Smooth muscle cell (in vitro differentiated cells): ENCODE results near the gene DHRS3. TPM values are rescaled to one million over a fixed set of nuclear protein-coding genes. Genes with fewer than 3 reads are reported as not detected.

ENCODE experiments used
- DNase-seq: peaks from one replicate; lab custom pipeline; 2025; ENCODE audit not compliant: unreplicated experiment; lab: John Stamatoyannopoulos, UW
- H2AFZ ChIP-seq: fragments of 200-600 bp; sonication (generic); 2 replicates; pipeline ENCODE4 v1.6.0; 2016; ENCODE audit warnings: antibody characterized with exemption, low read depth, mild to moderate bottlenecking
- H3F3A ChIP-seq: fragments of 200-600 bp; sonication (generic); 2 replicates; pipeline ENCODE4 v1.6.0; 2017; ENCODE audit warnings: antibody characterized with exemption, low read depth
- H3K27ac ChIP-seq: fragments of 200-600 bp; sonication (generic); 2 replicates; pipeline ENCODE4 v1.5.1; 2016; ENCODE audit warnings: low read depth, mild to moderate bottlenecking
- H3K27me3 ChIP-seq: fragments of 200-600 bp; sonication (generic); 2 replicates; pipeline ENCODE4 v1.6.1; 2016; ENCODE audit warnings: low read depth, mild to moderate bottlenecking
- H3K36me3 ChIP-seq: fragments of 200-600 bp; sonication (generic); 2 replicates; pipeline ENCODE4 v1.5.1; 2016; ENCODE audit warnings: low read depth
- H3K4me1 ChIP-seq: fragments of 200-600 bp; sonication (generic); 2 replicates; pipeline ENCODE4 v1.5.1; 2016; ENCODE audit warnings: low read depth
- H3K4me2 ChIP-seq: fragments of 200-600 bp; sonication (generic); 2 replicates; pipeline ENCODE4 v1.6.0; 2016; ENCODE audit warnings: mild to moderate bottlenecking
- H3K4me3 ChIP-seq: fragments of 200-600 bp; sonication (generic); 2 replicates; pipeline ENCODE4 v1.5.1; 2016; ENCODE audit warnings: mild to moderate bottlenecking
- H3K79me2 ChIP-seq: fragments of 200-600 bp; sonication (generic); 2 replicates; pipeline ENCODE4 v1.6.0; 2016; ENCODE audit warnings: low read depth, mild to moderate bottlenecking
- H3K9ac ChIP-seq: fragments of 200-600 bp; sonication (generic); 2 replicates; pipeline ENCODE4 v1.6.0; 2016; ENCODE audit warnings: low read depth
- H3K9me3 ChIP-seq: fragments of 200-600 bp; sonication (generic); replicated peaks from 2 replicates; pipeline ENCODE4 v1.5.1; 2016; ENCODE audit warnings: low read depth
- H4K20me1 ChIP-seq: fragments of 200-600 bp; sonication (generic); 2 replicates; pipeline ENCODE4 v1.6.0; 2016; ENCODE audit warnings: low read depth
- WGBS: methylation state at CpG from one replicate; pipeline ENCODE4 v1.1.7; 2016; ENCODE audit warnings: low lambda C conversion rate; 5-methylcytosine and 5-hydroxymethylcytosine counted together
- polyA plus RNA-seq: library from polyadenylated mRNA; unstranded; fragments of >200 nt; fragmentation: Nextera tagmentation; extraction: Ambion mirVana; gene quantifications from 2 replicates; pipeline ENCODE4 v1.2.1, GENCODE V29; 2016
- total RNA-seq: library from RNA; depleted of rRNA; stranded (reverse); fragments of >200 nt; gene quantifications from 2 replicates; pipeline ENCODE4 v1.2.3, GENCODE V29; 2014
- TF ChIP-seq, protein P1 (sequence below): fragments of 200-600 bp; sonication (generic); IDR thresholded peaks from 2 replicates; pipeline ENCODE4 v1.5.1; 2017; ENCODE audit warnings: borderline replicate concordance, mild to moderate bottlenecking, antibody characterized with exemption; ENCODE audit not compliant: insufficient read depth, poor library complexity, severe bottlenecking

The DHRS3 gene
- total and polyA plus RNA-seq, 2 experiments from 2014 or later, result 0.89 to 2.7 TPM

DNA sequence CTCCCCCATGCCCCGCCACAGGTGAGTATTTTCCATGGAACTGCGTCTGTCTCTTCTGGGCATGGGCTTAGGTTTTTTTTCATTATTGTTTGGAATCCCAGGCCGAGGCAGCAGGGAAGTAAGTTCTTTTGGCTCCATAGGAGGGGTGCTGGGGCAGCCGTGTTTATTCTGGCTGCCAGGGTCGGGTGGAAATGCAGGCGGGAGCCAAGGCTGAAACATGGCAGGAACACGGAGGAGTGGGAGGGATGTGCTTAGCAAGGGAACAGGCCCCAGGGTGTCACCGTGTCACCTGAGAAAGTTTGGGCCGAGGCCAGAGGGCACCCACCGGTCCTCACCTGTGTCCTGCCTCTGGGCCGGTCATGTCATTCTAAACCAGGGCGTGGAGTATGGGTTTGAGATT is 4.5 kb upstream of the DHRS3 start:
- WGBS, result 93% methylated on average over 12 of the region's 12 CpGs
- no peak overlapping the region for H3K4me3 ChIP-seq
- no peak overlapping the region for H3K27ac ChIP-seq
- no peaks in the 10 kb centered on the region for H4K20me1 ChIP-seq
- no peak for DNase-seq
- H2AFZ ChIP-seq, result no peak overlapping the region
- TF ChIP-seq, protein P1, sequence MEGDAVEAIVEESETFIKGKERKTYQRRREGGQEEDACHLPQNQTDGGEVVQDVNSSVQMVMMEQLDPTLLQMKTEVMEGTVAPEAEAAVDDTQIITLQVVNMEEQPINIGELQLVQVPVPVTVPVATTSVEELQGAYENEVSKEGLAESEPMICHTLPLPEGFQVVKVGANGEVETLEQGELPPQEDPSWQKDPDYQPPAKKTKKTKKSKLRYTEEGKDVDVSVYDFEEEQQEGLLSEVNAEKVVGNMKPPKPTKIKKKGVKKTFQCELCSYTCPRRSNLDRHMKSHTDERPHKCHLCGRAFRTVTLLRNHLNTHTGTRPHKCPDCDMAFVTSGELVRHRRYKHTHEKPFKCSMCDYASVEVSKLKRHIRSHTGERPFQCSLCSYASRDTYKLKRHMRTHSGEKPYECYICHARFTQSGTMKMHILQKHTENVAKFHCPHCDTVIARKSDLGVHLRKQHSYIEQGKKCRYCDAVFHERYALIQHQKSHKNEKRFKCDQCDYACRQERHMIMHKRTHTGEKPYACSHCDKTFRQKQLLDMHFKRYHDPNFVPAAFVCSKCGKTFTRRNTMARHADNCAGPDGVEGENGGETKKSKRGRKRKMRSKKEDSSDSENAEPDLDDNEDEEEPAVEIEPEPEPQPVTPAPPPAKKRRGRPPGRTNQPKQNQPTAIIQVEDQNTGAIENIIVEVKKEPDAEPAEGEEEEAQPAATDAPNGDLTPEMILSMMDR, result no peak
- H3K27me3 ChIP-seq, result peaks cover under 1% of the 10 kb centered on the region
- H3F3A ChIP-seq, result peaks cover 4% of the 10 kb centered on the region
- H3K9me3 ChIP-seq, result no peaks in the 10 kb centered on the region
- no peaks in the 10 kb centered on the region for H3K79me2 ChIP-seq
- no peaks in the 10 kb centered on the region for H3K36me3 ChIP-seq
- no peak overlapping the region for H3K9ac ChIP-seq
- peaks cover 9% of the 10 kb centered on the region for H3K4me1 ChIP-seq
- no peak overlapping the region for H3K4me2 ChIP-seq

- Histone ChIP-seq H3F3A (peaks cover 4% of the 10 kb centered on the region), H3K27ac (no peak overlapping the region), H3K36me3 (no peaks in the 10 kb centered on the region), H3K9me3 (no peaks in the 10 kb centered on the region), H3K27me3 (peaks cover 9% of the 10 kb centered on the region), H3K79me2 (no peaks in the 10 kb centered on the region), H2AFZ (no peak overlapping the region), H3K4me1 (peaks cover 17% of the 10 kb centered on the region), H4K20me1 (no peaks in the 10 kb centered on the region), H3K4me2 (no peak overlapping the region), H3K9ac (no peak overlapping the region), H3K4me3 (no peak overlapping the region)
- no peak for DNase-seq
- TF ChIP-seq, protein P1, result no peak
- 82% methylated on average over 15 of the region's 15 CpGs for WGBS
These were observed 3.6 kb upstream of the DHRS3 start for GRCh38 chr1:12621346-12622335.

GRCh38 chr1:12620931-12621330 is 2.9 kb upstream of the DHRS3 start:
- no peak overlapping the region for H3K4me2 ChIP-seq
- peaks cover 24% of the 10 kb centered on the region for H3K4me1 ChIP-seq
- no peak overlapping the region for H2AFZ ChIP-seq
- H3K4me3 ChIP-seq, result no peak overlapping the region
- H3K79me2 ChIP-seq, result no peaks in the 10 kb centered on the region
- no peaks in the 10 kb centered on the region for H4K20me1 ChIP-seq
- peaks cover 4% of the 10 kb centered on the region for H3F3A ChIP-seq
- TF ChIP-seq, protein P1, result no peak
- 88% methylated on average over 8 of the region's 8 CpGs for WGBS
- no peaks in the 10 kb centered on the region for H3K36me3 ChIP-seq
- no peak overlapping the region for H3K9ac ChIP-seq
- DNase-seq, result no peak
- H3K27me3 ChIP-seq, result peaks cover 13% of the 10 kb centered on the region
- no peak overlapping the region for H3K27ac ChIP-seq
- H3K9me3 ChIP-seq, result no peaks in the 10 kb centered on the region
